NCI-H2081 treated with DMSO at 0.1 percent for 48 hours (cell line): Measurements from ENCODE around the gene DGLUCY.
"Not testable (repeated sequence)": the region's sequence is repeated elsewhere in the genome, so short reads cannot be mapped to it uniquely, and the experiment has no call there.

Experiments used
- DNase-seq: peaks from one replicate; lab custom pipeline; 2025; lab: John Stamatoyannopoulos, UW

DGLUCY gene

GRCh38 chr14:91108941-91109611 is 4.8 kb upstream of the DGLUCY start:
- DNase-seq = no peak

GRCh38 chr14:91111443-91111842 is 2.4 kb upstream of the DGLUCY start:
- no peak for DNase-seq

- DNase-seq = no peak
Measured at GRCh38 chr14:91112194-91112593, 1.7 kb upstream of the DGLUCY start.

GRCh38 chr14:91114079-91115065 is 499 bp downstream of the DGLUCY start:
- DNase-seq = no peak

GRCh38 chr14:91115986-91116770 is 2.3 kb downstream of the DGLUCY start:
- no peak for DNase-seq

- DNase-seq = no peak
Measured at GRCh38 chr14:91116913-91117588, 3.2 kb downstream of the DGLUCY start.

GRCh38 chr14:91117960-91118359 is 4.1 kb downstream of the DGLUCY start:
- no peak for DNase-seq

- no peak for DNase-seq
Measured at GRCh38 chr14:91118511-91119068, 4.7 kb downstream of the DGLUCY start.

- no peak for DNase-seq
Measured at GRCh38 chr14:91119556-91120311, 5.9 kb downstream of the DGLUCY start.

- no peak for DNase-seq
Measured at GRCh38 chr14:91123201-91123600, 9.3 kb downstream of the DGLUCY start.

- DNase-seq = not testable (repeated sequence)
Measured at GRCh38 chr14:91124406-91125270, 10.8 kb downstream of the DGLUCY start.

GRCh38 chr14:91125271-91125660 is 11.4 kb downstream of the DGLUCY start:
- no peak for DNase-seq

- no peak for DNase-seq
Measured at GRCh38 chr14:91125801-91126200, 11.9 kb downstream of the DGLUCY start.

- no peak for DNase-seq
Measured at GRCh38 chr14:91126761-91127160, 12.9 kb downstream of the DGLUCY start.

- DNase-seq = no peak
Measured at GRCh38 chr14:91127401-91127801, 13.5 kb downstream of the DGLUCY start.

- DNase-seq = no peak
Measured at GRCh38 chr14:91127924-91128323, 14.1 kb downstream of the DGLUCY start.

GRCh38 chr14:91128699-91129098 is 14.8 kb downstream of the DGLUCY start:
- no peak for DNase-seq

GRCh38 chr14:91129261-91129660 is 15.4 kb downstream of the DGLUCY start:
- DNase-seq = no peak

GRCh38 chr14:91135039-91135438 is 21.2 kb downstream of the DGLUCY start:
- DNase-seq = no peak
